ENCODE measurements around the gene NXPE1. TPM values are rescaled to one million over a fixed set of nuclear protein-coding genes. Genes with fewer than 3 reads are reported as not detected.
"Not testable (repeated sequence)": the region's sequence is repeated elsewhere in the genome, so short reads cannot be mapped to it uniquely, and the experiment has no call there.

NXPE1 gene
- total RNA-seq, 1 experiment from 2014 or later = not detected

GRCh38 chr11:114606003-114606801 is 46.5 kb upstream of the NXPE1 start:
- Mint-ChIP-seq H3K4me1 (ENCODE audit: low read depth, unreplicated experiment) (no peaks in the 10 kb centered on the region), H3K4me3 (ENCODE audit: low read depth, unreplicated experiment) (no peak overlapping the region), H3K27me3 (ENCODE audit: unreplicated experiment) (no peaks in the 10 kb centered on the region), H3K27ac (ENCODE audit: unreplicated experiment) (no peak overlapping the region), H3K9me3 (ENCODE audit: low read depth, unreplicated experiment) (no peaks in the 10 kb centered on the region), H3K36me3 (ENCODE audit: insufficient read depth, unreplicated experiment) (no peaks in the 10 kb centered on the region)
- DNase-seq = no peak
- intact Hi-C loops (cut with micrococcal nuclease; ENCODE audit: unreplicated experiment) = no loop called here
- TF ChIP-seq CTCF (IDR thresholded peaks at IDR 0.05; ENCODE audit: unreplicated experiment) = no peak
- BruUV-seq (replicated peaks) = no TSS peak
- CTCF ChIA-PET = no interaction called here

GRCh38 chr11:114605370-114605769 is 45.7 kb upstream of the NXPE1 start:
- CTCF ChIA-PET = no interaction called here
- TF ChIP-seq CTCF (IDR thresholded peaks at IDR 0.05; ENCODE audit: unreplicated experiment) = no peak
- Mint-ChIP-seq H3K9me3 (ENCODE audit: low read depth, unreplicated experiment) (no peaks in the 10 kb centered on the region), H3K4me1 (ENCODE audit: low read depth, unreplicated experiment) (no peaks in the 10 kb centered on the region), H3K4me3 (ENCODE audit: low read depth, unreplicated experiment) (no peak overlapping the region), H3K27ac (ENCODE audit: unreplicated experiment) (no peak overlapping the region), H3K36me3 (ENCODE audit: insufficient read depth, unreplicated experiment) (no peaks in the 10 kb centered on the region), H3K27me3 (ENCODE audit: unreplicated experiment) (no peaks in the 10 kb centered on the region)
- BruUV-seq (replicated peaks) = no TSS peak
- intact Hi-C loops (cut with micrococcal nuclease; ENCODE audit: unreplicated experiment) = no loop called here
- no peak for DNase-seq

GRCh38 chr11:114604886-114605285 is 45.2 kb upstream of the NXPE1 start:
- Mint-ChIP-seq H3K9me3 (ENCODE audit: low read depth, unreplicated experiment) (no peaks in the 10 kb centered on the region), H3K4me3 (ENCODE audit: low read depth, unreplicated experiment) (no peak overlapping the region), H3K36me3 (ENCODE audit: insufficient read depth, unreplicated experiment) (no peaks in the 10 kb centered on the region), H3K27ac (ENCODE audit: unreplicated experiment) (no peak overlapping the region), H3K27me3 (ENCODE audit: unreplicated experiment) (no peaks in the 10 kb centered on the region), H3K4me1 (ENCODE audit: low read depth, unreplicated experiment) (no peaks in the 10 kb centered on the region)
- intact Hi-C loops (cut with micrococcal nuclease; ENCODE audit: unreplicated experiment) = no loop called here
- CTCF ChIA-PET = no interaction called here
- no TSS peak for BruUV-seq (replicated peaks)
- no peak for DNase-seq
- TF ChIP-seq CTCF (IDR thresholded peaks at IDR 0.05; ENCODE audit: unreplicated experiment) = no peak

GRCh38 chr11:114604179-114604813 is 44.6 kb upstream of the NXPE1 start:
- no TSS peak for BruUV-seq (replicated peaks)
- CTCF ChIA-PET = no interaction called here
- no peaks in the 10 kb centered on the region for H3K36me3 Mint-ChIP-seq (ENCODE audit: insufficient read depth, unreplicated experiment)
- H3K9me3 Mint-ChIP-seq (ENCODE audit: low read depth, unreplicated experiment) = no peaks in the 10 kb centered on the region
- intact Hi-C loops (cut with micrococcal nuclease; ENCODE audit: unreplicated experiment) = no loop called here
- H3K4me1 Mint-ChIP-seq (ENCODE audit: low read depth, unreplicated experiment) = no peaks in the 10 kb centered on the region
- DNase-seq = no peak
- no peak overlapping the region for H3K4me3 Mint-ChIP-seq (ENCODE audit: low read depth, unreplicated experiment)
- TF ChIP-seq CTCF (IDR thresholded peaks at IDR 0.05; ENCODE audit: unreplicated experiment) = no peak
- H3K27ac Mint-ChIP-seq (ENCODE audit: unreplicated experiment) = no peak overlapping the region
- H3K27me3 Mint-ChIP-seq (ENCODE audit: unreplicated experiment) = no peaks in the 10 kb centered on the region

GRCh38 chr11:114603151-114603550 is 43.5 kb upstream of the NXPE1 start:
- H3K27me3 Mint-ChIP-seq (ENCODE audit: unreplicated experiment); H3K4me3 Mint-ChIP-seq (ENCODE audit: low read depth, unreplicated experiment); H3K27ac Mint-ChIP-seq (ENCODE audit: unreplicated experiment); H3K36me3 Mint-ChIP-seq (ENCODE audit: insufficient read depth, unreplicated experiment); DNase-seq; H3K4me1 Mint-ChIP-seq (ENCODE audit: low read depth, unreplicated experiment); BruUV-seq (replicated peaks); intact Hi-C loops (cut with micrococcal nuclease; ENCODE audit: unreplicated experiment); CTCF ChIA-PET; H3K9me3 Mint-ChIP-seq (ENCODE audit: low read depth, unreplicated experiment): not testable (repeated sequence)

Measured in Calu3 (cell line).